Prostate gland (tissue), 2 donors: ENCODE data around the gene ADAM22. TPM values are rescaled to one million over a fixed set of nuclear protein-coding genes. Genes with fewer than 3 reads are reported as not detected.

ENCODE experiments used
- DNase-seq: peaks from one replicate; pipeline ENCODE4 v3.0.0-alpha.2; 2019; ENCODE audit warnings: low spot score
- H3K27ac ChIP-seq, 2 donors: fragments of 200-600 bp; sonication (generic); 2 replicates each; pipeline ENCODE4 v1.5.1; 2017 to 2019
- H3K27me3 ChIP-seq: fragments of 200-600 bp; sonication (generic); replicated peaks from 2 replicates; pipeline ENCODE4 v1.5.1; 2019; ENCODE audit not compliant: insufficient read depth
- H3K36me3 ChIP-seq, 2 donors: fragments of 200-600 bp; sonication (generic); 1 replicate in 1 of 2; 2 replicates in 1 of 2; pipeline versions ENCODE4 v1.5.1 to v1.8.1; 2017 to 2019
- H3K4me1 ChIP-seq: fragments of 200-600 bp; sonication (generic); replicated peaks from 2 replicates; pipeline ENCODE4 v1.5.1; 2019
- H3K4me3 ChIP-seq, 2 donors: fragments of 200-600 bp; sonication (generic); 2 replicates each; pipeline ENCODE4 v1.5.1; 2017 to 2019
- H3K9me3 ChIP-seq: fragments of 200-600 bp; sonication (generic); 2 replicates; pipeline ENCODE4 v1.5.1; 2017
- POLR2A ChIP-seq: fragments of 450-650 bp; IDR thresholded peaks from one replicate; pipeline ENCODE4 v1.6.1; 2016; ENCODE audit warnings: antibody characterized with exemption, mild to moderate bottlenecking
- POLR2AphosphoS5 ChIP-seq: sonication (generic); formaldehyde crosslinking; IDR thresholded peaks from one replicate; pipeline ENCODE4 v1.6.1; 2017; ENCODE audit warnings: antibody characterized with exemption
- WGBS: methylation state at CpG from one replicate; pipeline ENCODE4 v1.1.5; 2018; 5-methylcytosine and 5-hydroxymethylcytosine counted together
- intact Hi-C: fragments of 100-400 bp; cut with DNase I; formaldehyde crosslinking; loops from one replicate; pipeline ENCODE4 v1.14.2; 2022
- total RNA-seq, 2 donors: library from RNA; depleted of rRNA; stranded (reverse); fragments of >200 nt; gene quantifications; one replicate each; pipeline ENCODE4 v1.1.0, GENCODE V29; 2016
- TF ChIP-seq, protein P1 (sequence below), 4 experiments: fragments of 200-600 bp in 2 of 4; fragments of 450-650 bp in 2 of 4; sonication (generic) in 2 of 4; IDR thresholded peaks; 1 replicate in 3 of 4; 2 replicates in 1 of 4; pipeline ENCODE4 v1.5.1; 2016 to 2019; ENCODE audit warnings: antibody characterized with exemption in 4 of 4, mild to moderate bottlenecking in 2 of 4, moderate library complexity in 2 of 4

The ADAM22 gene
- total RNA-seq, 2 donors from 2014 or later: 8.4 to 8.5 TPM

DNA sequence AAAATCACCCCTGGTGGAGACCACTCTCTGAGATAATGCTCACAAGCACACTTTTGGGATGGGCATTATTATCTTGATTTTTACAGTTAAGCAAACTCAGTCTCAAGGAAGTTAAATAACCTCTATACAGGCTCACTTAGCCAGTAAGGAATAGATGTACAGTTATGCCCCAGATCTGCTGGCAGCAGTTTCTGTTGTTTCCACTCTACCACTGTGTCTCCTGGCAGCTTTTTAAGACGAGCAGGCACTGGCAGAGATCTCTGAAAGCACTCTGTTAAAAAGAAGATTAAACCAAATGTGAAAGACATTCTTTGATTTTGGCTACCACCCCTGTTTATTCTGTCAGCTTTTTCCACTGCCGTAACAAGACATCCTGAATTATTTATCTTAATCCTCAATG is 212.6 kb downstream of the ADAM22 start:
- DNase-seq: peak; percentile 26

DNA sequence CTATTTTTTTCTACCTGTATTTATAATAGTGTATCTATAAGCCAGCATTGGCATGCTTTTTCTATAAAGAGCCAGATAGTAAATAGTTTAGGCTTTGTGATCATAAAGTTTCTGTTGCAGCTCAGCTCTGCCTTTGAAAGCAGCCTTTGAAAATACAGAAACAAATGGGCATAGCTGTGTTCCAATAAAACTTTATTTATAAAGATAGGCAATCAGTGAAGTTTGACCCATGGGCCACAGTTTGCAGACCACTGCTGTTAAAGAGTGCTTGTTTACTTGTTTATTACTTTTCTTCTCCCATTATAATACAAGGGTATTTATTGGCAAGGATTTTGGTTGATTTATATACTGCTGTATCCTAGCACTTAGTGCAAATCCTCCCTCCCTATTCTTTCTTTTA is 213.3 kb downstream of the ADAM22 start:
- Histone ChIP-seq H3K9me3 (no peaks in the 10 kb centered on the region), H3K36me3 (no peaks in the 10 kb centered on the region), H3K27me3 (no peaks in the 10 kb centered on the region), H3K27ac (no peak overlapping the region), H3K4me3 (no peak overlapping the region), H3K4me1 (no peaks in the 10 kb centered on the region)
- TF ChIP-seq, protein P1, sequence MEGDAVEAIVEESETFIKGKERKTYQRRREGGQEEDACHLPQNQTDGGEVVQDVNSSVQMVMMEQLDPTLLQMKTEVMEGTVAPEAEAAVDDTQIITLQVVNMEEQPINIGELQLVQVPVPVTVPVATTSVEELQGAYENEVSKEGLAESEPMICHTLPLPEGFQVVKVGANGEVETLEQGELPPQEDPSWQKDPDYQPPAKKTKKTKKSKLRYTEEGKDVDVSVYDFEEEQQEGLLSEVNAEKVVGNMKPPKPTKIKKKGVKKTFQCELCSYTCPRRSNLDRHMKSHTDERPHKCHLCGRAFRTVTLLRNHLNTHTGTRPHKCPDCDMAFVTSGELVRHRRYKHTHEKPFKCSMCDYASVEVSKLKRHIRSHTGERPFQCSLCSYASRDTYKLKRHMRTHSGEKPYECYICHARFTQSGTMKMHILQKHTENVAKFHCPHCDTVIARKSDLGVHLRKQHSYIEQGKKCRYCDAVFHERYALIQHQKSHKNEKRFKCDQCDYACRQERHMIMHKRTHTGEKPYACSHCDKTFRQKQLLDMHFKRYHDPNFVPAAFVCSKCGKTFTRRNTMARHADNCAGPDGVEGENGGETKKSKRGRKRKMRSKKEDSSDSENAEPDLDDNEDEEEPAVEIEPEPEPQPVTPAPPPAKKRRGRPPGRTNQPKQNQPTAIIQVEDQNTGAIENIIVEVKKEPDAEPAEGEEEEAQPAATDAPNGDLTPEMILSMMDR (IDR thresholded peaks at IDR 0.05): no peak
- TF ChIP-seq POLR2AphosphoS5: no peak
- TF ChIP-seq POLR2A: no peak
- intact Hi-C loops: no loop called here
- DNase-seq: no peak

More for the DNA sequence above, 212.6 kb downstream of the ADAM22 start:
- WGBS: 28% methylated on average over 2 of the region's 2 CpGs
- Histone ChIP-seq H3K27ac (peak overlapping the region in 1 of 2 donors; percentile 10), H3K27me3 (no peaks in the 10 kb centered on the region), H3K9me3 (no peaks in the 10 kb centered on the region), H3K36me3 (no peaks in the 10 kb centered on the region), H3K4me1 (no peaks in the 10 kb centered on the region), H3K4me3 (no peak overlapping the region)
- no peak for TF ChIP-seq POLR2AphosphoS5
- TF ChIP-seq POLR2A: no peak
- TF ChIP-seq, protein P1 (IDR thresholded peaks at IDR 0.05): no peak
- intact Hi-C loops: no loop called here

DNA sequence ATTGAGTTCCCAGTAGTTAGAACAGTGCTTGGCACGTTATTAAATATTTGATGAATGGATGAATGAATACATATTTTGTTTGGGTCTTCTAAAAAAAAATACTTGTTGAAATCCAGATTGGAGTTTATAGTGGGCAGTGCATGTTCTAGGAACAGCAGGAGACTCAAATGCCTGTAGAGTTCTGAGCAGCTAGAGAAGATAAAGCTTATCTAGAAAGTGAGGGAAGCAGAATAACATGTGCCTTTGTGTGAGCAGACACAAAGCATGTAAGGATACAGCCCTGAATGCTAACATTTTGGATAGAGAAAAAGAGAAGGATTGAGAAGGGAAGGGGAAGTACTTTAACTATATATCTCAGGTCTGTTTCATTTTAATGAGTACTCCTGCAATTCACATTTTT is 213.9 kb downstream of the ADAM22 start:
- no peak for TF ChIP-seq POLR2AphosphoS5
- TF ChIP-seq POLR2A: no peak
- TF ChIP-seq, protein P1 (IDR thresholded peaks at IDR 0.05): no peak
- no peaks in the 10 kb centered on the region for H3K27me3 ChIP-seq
- H3K36me3 ChIP-seq: no peaks in the 10 kb centered on the region
- 72% methylated on average over 1 of the region's 1 CpG for WGBS
- no peak for DNase-seq
- H3K4me3 ChIP-seq: no peak overlapping the region
- H3K9me3 ChIP-seq: no peaks in the 10 kb centered on the region
- intact Hi-C loops: no loop called here
- no peaks in the 10 kb centered on the region for H3K4me1 ChIP-seq
- no peak overlapping the region for H3K27ac ChIP-seq

DNA sequence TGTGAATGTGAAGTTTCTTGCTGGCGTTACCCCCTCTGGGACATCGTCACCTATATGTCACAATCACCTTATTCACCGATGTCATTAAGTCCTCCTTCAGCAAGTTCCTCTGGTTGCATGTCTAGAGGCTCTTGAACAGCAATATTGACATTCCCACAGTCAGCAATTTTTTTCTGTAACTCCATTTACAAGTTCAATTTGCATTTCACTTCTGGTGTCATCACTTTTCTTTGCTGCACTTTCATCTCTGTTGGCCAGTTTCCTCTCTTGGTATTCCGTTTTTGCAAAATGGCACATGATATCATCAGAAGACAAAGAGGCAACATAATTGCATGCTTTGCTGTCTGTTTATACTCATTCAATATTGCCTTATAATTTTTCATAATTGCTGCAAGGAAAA is 216.0 kb downstream of the ADAM22 start:
- Histone ChIP-seq H3K27ac (no peak overlapping the region), H3K4me3 (no peak overlapping the region), H3K9me3 (no peaks in the 10 kb centered on the region), H3K27me3 (no peaks in the 10 kb centered on the region), H3K4me1 (no peaks in the 10 kb centered on the region), H3K36me3 (no peaks in the 10 kb centered on the region)
- DNase-seq: no peak
- 91% methylated on average over 4 of the region's 4 CpGs for WGBS
- TF ChIP-seq, protein P1 (IDR thresholded peaks at IDR 0.05): no peak
- no peak for TF ChIP-seq POLR2AphosphoS5
- no peak for TF ChIP-seq POLR2A
- intact Hi-C loops: no loop called here

DNA sequence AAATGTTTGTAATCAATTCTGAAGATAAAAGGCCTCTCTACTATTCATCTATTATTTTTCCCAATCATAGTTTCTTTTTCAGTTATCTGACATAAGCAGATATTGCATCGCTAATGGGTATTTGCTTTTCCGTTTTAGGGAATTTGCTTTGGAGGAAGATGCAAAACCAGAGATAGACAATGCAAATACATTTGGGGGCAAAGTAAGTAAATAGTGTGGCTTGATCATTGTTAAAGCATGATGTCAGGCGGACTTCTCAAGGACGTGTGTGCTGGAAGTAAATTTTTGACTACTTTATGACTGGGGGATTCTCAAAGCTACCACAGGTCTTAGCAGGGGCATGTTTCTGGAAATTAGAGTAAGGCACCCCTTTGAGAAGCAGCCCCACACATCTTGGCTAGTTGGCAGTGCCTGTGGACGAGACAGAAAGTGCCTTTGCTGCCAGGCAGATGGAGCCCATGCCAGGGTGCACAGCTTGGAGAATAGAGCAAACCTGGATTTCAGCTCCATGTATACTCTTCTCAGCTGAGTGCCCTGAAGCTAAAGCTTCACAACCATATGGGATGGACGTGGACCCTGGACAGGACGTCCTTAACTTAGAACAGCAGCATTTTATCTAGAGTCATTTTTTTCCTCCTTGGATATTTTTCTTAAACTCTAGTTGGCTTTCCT is 217.2 kb downstream of the ADAM22 start:
- TF ChIP-seq, protein P1 (IDR thresholded peaks at IDR 0.05): no peak
- TF ChIP-seq POLR2A (no peak), POLR2AphosphoS5 (no peak)
- Histone ChIP-seq H3K4me3 (no peak overlapping the region), H3K9me3 (no peaks in the 10 kb centered on the region), H3K4me1 (no peaks in the 10 kb centered on the region), H3K27me3 (no peaks in the 10 kb centered on the region), H3K36me3 (no peaks in the 10 kb centered on the region), H3K27ac (no peak overlapping the region)
- no peak for DNase-seq
- intact Hi-C loops: no loop called here
- 65% methylated on average over 7 of the region's 7 CpGs for WGBS
